Hepatic stellate cell (primary cell): Measurements from ENCODE around the gene SLC7A7.
"Not testable (repeated sequence)": the region's sequence is repeated elsewhere in the genome, so short reads cannot be mapped to it uniquely, and the experiment has no call there.

ENCODE experiments used
- DNase-seq: peaks from one replicate; pipeline ENCODE4 v3.0.0; 2011; ENCODE audit warnings: low spot score

SLC7A7 gene

GRCh38 chr14:22843123-22843925 is 28.1 kb upstream of the SLC7A7 start:
- no peak for DNase-seq

GRCh38 chr14:22842211-22843122 is 27.2 kb upstream of the SLC7A7 start:
- no peak for DNase-seq

- DNase-seq: no peak
Measured at GRCh38 chr14:22841769-22842168, 26.5 kb upstream of the SLC7A7 start.

- DNase-seq: no peak
Measured at GRCh38 chr14:22841311-22841710, 26.1 kb upstream of the SLC7A7 start.

- no peak for DNase-seq
Measured at GRCh38 chr14:22839159-22839779, 24.0 kb upstream of the SLC7A7 start.

- peak; percentile 80 for DNase-seq
Measured at GRCh38 chr14:22838631-22839041, 23.4 kb upstream of the SLC7A7 start.

- peak; percentile 64 for DNase-seq
Measured at GRCh38 chr14:22837750-22838538, 22.7 kb upstream of the SLC7A7 start.

GRCh38 chr14:22837114-22837749 is 22.0 kb upstream of the SLC7A7 start:
- peak; percentile 82 for DNase-seq

- peak; percentile 95 for DNase-seq
Measured at GRCh38 chr14:22836301-22837113, 21.3 kb upstream of the SLC7A7 start, which contains the start of gene MMP14. MMP14 (plus strand) TSS chr14:22836585; CDS start chr14:22836818, 233 bp downstream.

- DNase-seq: no peak
Measured at GRCh38 chr14:22835505-22835904, 20.3 kb upstream of the SLC7A7 start.

- no peak for DNase-seq
Measured at GRCh38 chr14:22830443-22831010, 15.3 kb upstream of the SLC7A7 start.

- peak; percentile 92 for DNase-seq
Measured at GRCh38 chr14:22829661-22830442, 14.6 kb upstream of the SLC7A7 start, which contains the start of gene MRPL52. MRPL52 (plus strand) TSS chr14:22829887; CDS start chr14:22829913, 26 bp downstream.

- DNase-seq: not testable (repeated sequence)
Measured at GRCh38 chr14:22829076-22829660, 13.9 kb upstream of the SLC7A7 start.

- peak; percentile 81 for DNase-seq
Measured at GRCh38 chr14:22824711-22825359, 9.6 kb upstream of the SLC7A7 start.

GRCh38 chr14:22822571-22823098 is 7.4 kb upstream of the SLC7A7 start:
- DNase-seq: peak; percentile 88

- no peak for DNase-seq
Measured at GRCh38 chr14:22822016-22822570, 6.9 kb upstream of the SLC7A7 start.
